Astrocyte of the spinal cord (primary cell): ENCODE data around the gene TFAP2B.

Source experiments
- DNase-seq: peaks from one replicate; pipeline ENCODE4 v3.0.0; 2011; ENCODE audit warnings: low read depth, low spot score
- H3K4me3 ChIP-seq: 2 replicates; pipeline ENCODE4 v1.5.1; 2011; ENCODE audit warnings: low read depth, mild to moderate bottlenecking, low read length, moderate library complexity
- in situ Hi-C: cut with HindIII; loops from 2 replicates; pipeline ENCODE4 v1.10.0; 2017; ENCODE audit warnings: low sequenced_read_pairs
- TF ChIP-seq, protein P1 (sequence below): IDR thresholded peaks from 2 replicates; pipeline ENCODE4 v1.5.1; 2012; ENCODE audit warnings: low read depth, mild to moderate bottlenecking, low read length, inconsistent platforms

TFAP2B gene

DNA sequence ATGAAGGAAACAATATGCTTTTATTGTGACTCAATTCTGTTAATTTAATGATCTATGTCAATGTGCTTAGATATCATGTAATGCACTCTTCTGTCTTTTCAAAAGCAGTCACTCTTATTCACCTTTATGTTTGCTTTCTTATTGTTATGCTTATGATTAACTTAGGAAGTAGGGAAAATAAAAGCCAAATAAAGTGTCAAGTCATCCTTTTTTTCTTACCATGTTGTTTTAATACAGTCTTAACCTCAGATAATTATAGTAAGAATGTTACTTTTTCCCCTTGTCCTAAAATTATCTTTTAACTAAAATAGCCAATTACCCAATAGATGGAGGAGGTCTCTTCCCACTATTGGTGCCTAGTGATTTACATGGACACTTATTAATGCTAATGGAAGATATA is 72.6 kb downstream of the TFAP2B start:
- TF ChIP-seq, protein P1, sequence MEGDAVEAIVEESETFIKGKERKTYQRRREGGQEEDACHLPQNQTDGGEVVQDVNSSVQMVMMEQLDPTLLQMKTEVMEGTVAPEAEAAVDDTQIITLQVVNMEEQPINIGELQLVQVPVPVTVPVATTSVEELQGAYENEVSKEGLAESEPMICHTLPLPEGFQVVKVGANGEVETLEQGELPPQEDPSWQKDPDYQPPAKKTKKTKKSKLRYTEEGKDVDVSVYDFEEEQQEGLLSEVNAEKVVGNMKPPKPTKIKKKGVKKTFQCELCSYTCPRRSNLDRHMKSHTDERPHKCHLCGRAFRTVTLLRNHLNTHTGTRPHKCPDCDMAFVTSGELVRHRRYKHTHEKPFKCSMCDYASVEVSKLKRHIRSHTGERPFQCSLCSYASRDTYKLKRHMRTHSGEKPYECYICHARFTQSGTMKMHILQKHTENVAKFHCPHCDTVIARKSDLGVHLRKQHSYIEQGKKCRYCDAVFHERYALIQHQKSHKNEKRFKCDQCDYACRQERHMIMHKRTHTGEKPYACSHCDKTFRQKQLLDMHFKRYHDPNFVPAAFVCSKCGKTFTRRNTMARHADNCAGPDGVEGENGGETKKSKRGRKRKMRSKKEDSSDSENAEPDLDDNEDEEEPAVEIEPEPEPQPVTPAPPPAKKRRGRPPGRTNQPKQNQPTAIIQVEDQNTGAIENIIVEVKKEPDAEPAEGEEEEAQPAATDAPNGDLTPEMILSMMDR, result no peak
- no peak for DNase-seq
- in situ Hi-C loops, result no loop called here
- no peak overlapping the region for H3K4me3 ChIP-seq
